ENCODE results near the gene GP1BB. TPM values are rescaled to one million over a fixed set of nuclear protein-coding genes. Genes with fewer than 3 reads are reported as not detected.

Gene GP1BB
- total and polyA plus RNA-seq, 2 of the 4 experiments (the other 2 are of a cell fraction): 0.18 to 1.5 TPM

GRCh38 chr22:19675428-19675827, 47.9 kb upstream of the GP1BB start:
- no peak overlapping the region for H2AK5ac ChIP-seq (ENCODE audit: low read depth, low read length)
- ChIA-PET POLR2A (ENCODE audit: unreplicated experiment) (no interaction called here), CTCF (no interaction called here)
- no peak overlapping the region for H2BK20ac ChIP-seq (ENCODE audit: low read depth, low read length)
- H3K23ac ChIP-seq (ENCODE audit: low read depth, low read length): no peak overlapping the region
- no peak overlapping the region for H4K91ac ChIP-seq (ENCODE audit: insufficient read depth, low read depth, low read length)
- no CpG with 5 or more reads among the region's 7 CpGs for WGBS, 2 experiments (ENCODE audit: extremely low coverage in 2 of 2, insufficient read length in 1 of 2)
- no peak overlapping the region for H2AK9ac ChIP-seq (replicated peaks; ENCODE audit: low read depth, low read length, poor library complexity)
- no peak overlapping the region for H3K14ac ChIP-seq (replicated peaks; ENCODE audit: low read depth, low read length)
- no peaks in the 10 kb centered on the region for H4K20me1 ChIP-seq (ENCODE audit: insufficient read depth, low read length)
- BruUV-seq (replicated peaks): no TSS peak
- no peak overlapping the region for H2BK5ac ChIP-seq (ENCODE audit: low read depth, low read length, poor library complexity, severe bottlenecking)
- peaks cover 12% of the 10 kb centered on the region for H3K27me3 ChIP-seq (ENCODE audit: control insufficient read depth, insufficient read depth, low read length)
- H2AFZ ChIP-seq (replicated peaks; ENCODE audit: low read length, poor library complexity): no peak overlapping the region
- H3K9me3 ChIP-seq (ENCODE audit: control insufficient read depth, insufficient read depth, low read length): peaks cover 6% of the 10 kb centered on the region; the same call in 1 of the 2 replicates
- H3K9me1 ChIP-seq (ENCODE audit: insufficient read depth, low read length): no peaks in the 10 kb centered on the region
- intact Hi-C loops (cut with micrococcal nuclease): no loop called here
- no peak overlapping the region for H3K27ac ChIP-seq (ENCODE audit: insufficient read depth, low read length)
- dilution Hi-C loops (cut with HindIII; ENCODE audit: low sequenced_read_pairs, unreplicated experiment): no loop called here
- no peak overlapping the region for H4K8ac ChIP-seq (ENCODE audit: low read depth in 2 of 2, low read length in 2 of 2)
- TF ChIP-seq SMC3 (IDR thresholded peaks at IDR 0.05; ENCODE audit: low read depth, low read length): no peak
- TF ChIP-seq FOS (IDR thresholded peaks at IDR 0.05; ENCODE audit: low read depth, low read length): no peak
- TF ChIP-seq CTCF (conservative IDR thresholded peaks at IDR 0.05; ENCODE audit: low read depth, low read length): no peak
- no peak for TF ChIP-seq MAZ (IDR thresholded peaks at IDR 0.05; ENCODE audit: borderline replicate concordance, low read depth, low read length)
- TF ChIP-seq, protein P1, sequence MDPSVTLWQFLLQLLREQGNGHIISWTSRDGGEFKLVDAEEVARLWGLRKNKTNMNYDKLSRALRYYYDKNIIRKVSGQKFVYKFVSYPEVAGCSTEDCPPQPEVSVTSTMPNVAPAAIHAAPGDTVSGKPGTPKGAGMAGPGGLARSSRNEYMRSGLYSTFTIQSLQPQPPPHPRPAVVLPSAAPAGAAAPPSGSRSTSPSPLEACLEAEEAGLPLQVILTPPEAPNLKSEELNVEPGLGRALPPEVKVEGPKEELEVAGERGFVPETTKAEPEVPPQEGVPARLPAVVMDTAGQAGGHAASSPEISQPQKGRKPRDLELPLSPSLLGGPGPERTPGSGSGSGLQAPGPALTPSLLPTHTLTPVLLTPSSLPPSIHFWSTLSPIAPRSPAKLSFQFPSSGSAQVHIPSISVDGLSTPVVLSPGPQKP (IDR thresholded peaks at IDR 0.05; ENCODE audit: borderline replicate concordance, low read depth, low read length): no peak
- no peak for TF ChIP-seq BHLHE40 (IDR thresholded peaks at IDR 0.05; ENCODE audit: low read depth, low read length)
- no peak for TF ChIP-seq USF2 (IDR thresholded peaks at IDR 0.05; ENCODE audit: low read depth, low read length)
- TF ChIP-seq RAD21 (IDR thresholded peaks at IDR 0.05; ENCODE audit: low read length): no peak
- no peak for TF ChIP-seq MXI1 (IDR thresholded peaks at IDR 0.05; ENCODE audit: borderline replicate concordance, low read depth, low read length)
- TF ChIP-seq RCOR1 (IDR thresholded peaks at IDR 0.05; ENCODE audit: insufficient replicate concordance, low read length): no peak
- no peak for TF ChIP-seq CEBPB (IDR thresholded peaks at IDR 0.05; ENCODE audit: low read depth, low read length)
- TF ChIP-seq NFE2L2 (IDR thresholded peaks at IDR 0.05; ENCODE audit: low read depth, low read length): no peak
- TF ChIP-seq POLR2A (IDR thresholded peaks at IDR 0.05; ENCODE audit: low read depth, low read length): no peak
- TF ChIP-seq MAFK (IDR thresholded peaks at IDR 0.05; ENCODE audit: low read depth, low read length): no peak
- TF ChIP-seq RFX5 (IDR thresholded peaks at IDR 0.05; ENCODE audit: low read depth, low read length): no peak
- ATAC-seq (ENCODE audit: low read depth) (no peak), DNase-seq (no peak)
- no peak overlapping the region for H3K4me2 ChIP-seq (ENCODE audit: low read depth, low read length)
- no peak overlapping the region for H3K4me3 ChIP-seq (ENCODE audit: insufficient read depth, low read depth, low read length)
- H3K36me3 ChIP-seq (ENCODE audit: control insufficient read depth, insufficient read depth, low read length): no peaks in the 10 kb centered on the region
- no peaks in the 10 kb centered on the region; the same call in 1 of the 2 replicates for H3K4me1 ChIP-seq (ENCODE audit: control insufficient read depth, insufficient read depth, low read length)
- H3K9ac ChIP-seq (ENCODE audit: low read depth, low read length): no peak overlapping the region
- H2BK15ac ChIP-seq (ENCODE audit: low read depth, low read length): no peak overlapping the region
- H3K18ac ChIP-seq (ENCODE audit: low read depth, low read length): no peak overlapping the region
- H2BK120ac ChIP-seq (ENCODE audit: low read depth, low read length): no peak overlapping the region
- H4K5ac ChIP-seq (ENCODE audit: low read depth, low read length): no peak overlapping the region
- H3K79me1 ChIP-seq (ENCODE audit: low read depth in 1 of 2, low read length in 2 of 2): no peaks in the 10 kb centered on the region
- H3K56ac ChIP-seq (ENCODE audit: extremely low read depth, insufficient read depth, low read length): no peak overlapping the region
- no peak overlapping the region for H3K4ac ChIP-seq (ENCODE audit: low read depth, low read length)
- in situ Hi-C loops (cut with MboI; ENCODE audit: low sequenced_read_pairs): no loop called here

Data from IMR-90 (cell line).